ENCODE measurements around the gene PPFIBP1. TPM values are rescaled to one million over a fixed set of nuclear protein-coding genes. Genes with fewer than 3 reads are reported as not detected.

Gene PPFIBP1
- total RNA-seq, 2 experiments from 2014 or later = 7.3 to 9.7 TPM

- no peak overlapping the region for H3K4me3 Mint-ChIP-seq
- H3K27me3 Mint-ChIP-seq = peaks cover 19% of the 10 kb centered on the region
- peaks cover 14% of the 10 kb centered on the region for H3K4me1 Mint-ChIP-seq
- no peak for DNase-seq
- H3K9me3 Mint-ChIP-seq = no peaks in the 10 kb centered on the region
- POLR2A ChIA-PET = interaction anchor here (0.5 kb wide), 1 partner anchor 116 kb away, joined by 3 read pairs; no protein-coding TSS in a partner anchor
- no peak overlapping the region for H3K27ac Mint-ChIP-seq
- no peaks in the 10 kb centered on the region for H3K36me3 Mint-ChIP-seq (ENCODE audit: low read depth)
- CTCF ChIA-PET = no interaction called here
Observed at GRCh38 chr12:27552235-27552634, 28.2 kb downstream of the PPFIBP1 start.

- Mint-ChIP-seq H3K36me3 (ENCODE audit: low read depth) (no peaks in the 10 kb centered on the region), H3K9me3 (no peaks in the 10 kb centered on the region), H3K27me3 (peaks cover 18% of the 10 kb centered on the region), H3K27ac (no peak overlapping the region), H3K4me3 (no peak overlapping the region), H3K4me1 (peaks cover 14% of the 10 kb centered on the region)
- POLR2A ChIA-PET = no interaction called here
- DNase-seq = no peak
- CTCF ChIA-PET = no interaction called here
Observed at GRCh38 chr12:27552886-27553560, 29.0 kb downstream of the PPFIBP1 start.

GRCh38 chr12:27553941-27554340, 29.9 kb downstream of the PPFIBP1 start:
- CTCF ChIA-PET = no interaction called here
- Mint-ChIP-seq H3K27me3 (peaks cover 16% of the 10 kb centered on the region), H3K36me3 (ENCODE audit: low read depth) (no peaks in the 10 kb centered on the region), H3K4me1 (peaks cover 14% of the 10 kb centered on the region), H3K4me3 (no peak overlapping the region), H3K27ac (no peak overlapping the region), H3K9me3 (no peaks in the 10 kb centered on the region)
- DNase-seq = no peak
- POLR2A ChIA-PET = no interaction called here

GRCh38 chr12:27554421-27555186, 30.6 kb downstream of the PPFIBP1 start:
- POLR2A ChIA-PET = no interaction called here
- H3K36me3 Mint-ChIP-seq (ENCODE audit: low read depth) = no peaks in the 10 kb centered on the region
- DNase-seq = no peak
- no peaks in the 10 kb centered on the region for H3K9me3 Mint-ChIP-seq
- peaks cover 14% of the 10 kb centered on the region for H3K4me1 Mint-ChIP-seq
- no peak overlapping the region for H3K27ac Mint-ChIP-seq
- peaks cover 16% of the 10 kb centered on the region for H3K27me3 Mint-ChIP-seq
- CTCF ChIA-PET = no interaction called here
- H3K4me3 Mint-ChIP-seq = no peak overlapping the region

GRCh38 chr12:27555361-27555760, 31.4 kb downstream of the PPFIBP1 start:
- Mint-ChIP-seq H3K27ac (no peak overlapping the region), H3K9me3 (no peaks in the 10 kb centered on the region), H3K27me3 (peaks cover 19% of the 10 kb centered on the region), H3K4me1 (peaks cover 14% of the 10 kb centered on the region), H3K36me3 (ENCODE audit: low read depth) (no peaks in the 10 kb centered on the region), H3K4me3 (no peak overlapping the region)
- POLR2A ChIA-PET = no interaction called here
- CTCF ChIA-PET = no interaction called here
- no peak for DNase-seq

GRCh38 chr12:27555925-27556778, 32.1 kb downstream of the PPFIBP1 start:
- Mint-ChIP-seq H3K4me1 (peaks cover 14% of the 10 kb centered on the region), H3K27me3 (peaks cover 21% of the 10 kb centered on the region), H3K27ac (no peak overlapping the region), H3K4me3 (no peak overlapping the region), H3K36me3 (ENCODE audit: low read depth) (no peaks in the 10 kb centered on the region), H3K9me3 (no peaks in the 10 kb centered on the region)
- DNase-seq = no peak
- POLR2A ChIA-PET = no interaction called here
- CTCF ChIA-PET = interaction anchor here (0.5 kb wide), 1 partner anchor 115 kb away, joined by 4 read pairs; no protein-coding TSS in a partner anchor

- ChIA-PET POLR2A (no interaction called here), CTCF (no interaction called here)
- Mint-ChIP-seq H3K4me1 (peaks cover 13% of the 10 kb centered on the region), H3K27ac (no peak overlapping the region), H3K9me3 (no peaks in the 10 kb centered on the region), H3K27me3 (peaks cover 17% of the 10 kb centered on the region), H3K4me3 (no peak overlapping the region), H3K36me3 (ENCODE audit: low read depth) (no peaks in the 10 kb centered on the region)
- DNase-seq = no peak
Observed at GRCh38 chr12:27560126-27560525, 36.1 kb downstream of the PPFIBP1 start.

- Mint-ChIP-seq H3K4me3 (no peak overlapping the region), H3K27ac (no peak overlapping the region), H3K36me3 (ENCODE audit: low read depth) (no peaks in the 10 kb centered on the region), H3K4me1 (no peaks in the 10 kb centered on the region), H3K9me3 (no peaks in the 10 kb centered on the region), H3K27me3 (peaks cover 16% of the 10 kb centered on the region)
- no peak for DNase-seq
- ChIA-PET POLR2A (no interaction called here), CTCF (no interaction called here)
Observed at GRCh38 chr12:27561535-27562350, 37.7 kb downstream of the PPFIBP1 start.

- Mint-ChIP-seq H3K36me3 (ENCODE audit: low read depth) (no peaks in the 10 kb centered on the region), H3K9me3 (no peaks in the 10 kb centered on the region), H3K27ac (no peak overlapping the region), H3K4me1 (no peaks in the 10 kb centered on the region), H3K27me3 (peaks cover 25% of the 10 kb centered on the region), H3K4me3 (no peak overlapping the region)
- no peak for DNase-seq
- ChIA-PET CTCF (no interaction called here), POLR2A (no interaction called here)
Observed at GRCh38 chr12:27564612-27565213, 40.7 kb downstream of the PPFIBP1 start.

- ChIA-PET CTCF (interaction anchor here (0.6 kb wide), 1 partner anchor 133 kb away, joined by 3 read pairs; no protein-coding TSS in a partner anchor), POLR2A (no interaction called here)
- DNase-seq = no peak
- Mint-ChIP-seq H3K4me1 (no peaks in the 10 kb centered on the region), H3K36me3 (ENCODE audit: low read depth) (no peaks in the 10 kb centered on the region), H3K4me3 (no peak overlapping the region), H3K27me3 (peaks cover 22% of the 10 kb centered on the region), H3K9me3 (no peaks in the 10 kb centered on the region), H3K27ac (no peak overlapping the region)
Observed at GRCh38 chr12:27566159-27566558, 42.2 kb downstream of the PPFIBP1 start.

- H3K36me3 Mint-ChIP-seq (ENCODE audit: low read depth) = no peaks in the 10 kb centered on the region
- CTCF ChIA-PET = no interaction called here
- H3K27me3 Mint-ChIP-seq = peaks cover 20% of the 10 kb centered on the region
- no peaks in the 10 kb centered on the region for H3K4me1 Mint-ChIP-seq
- no peak overlapping the region for H3K4me3 Mint-ChIP-seq
- POLR2A ChIA-PET = no interaction called here
- H3K9me3 Mint-ChIP-seq = no peaks in the 10 kb centered on the region
- DNase-seq = no peak
- H3K27ac Mint-ChIP-seq = no peak overlapping the region
Observed at GRCh38 chr12:27566626-27567025, 42.6 kb downstream of the PPFIBP1 start.

- H3K27me3 Mint-ChIP-seq = peaks cover 10% of the 10 kb centered on the region
- no peaks in the 10 kb centered on the region for H3K9me3 Mint-ChIP-seq
- CTCF ChIA-PET = no interaction called here
- POLR2A ChIA-PET = no interaction called here
- DNase-seq = no peak
- H3K27ac Mint-ChIP-seq = no peak overlapping the region
- no peak overlapping the region for H3K4me3 Mint-ChIP-seq
- H3K4me1 Mint-ChIP-seq = no peaks in the 10 kb centered on the region
- no peaks in the 10 kb centered on the region for H3K36me3 Mint-ChIP-seq (ENCODE audit: low read depth)
Observed at GRCh38 chr12:27571463-27571862, 47.5 kb downstream of the PPFIBP1 start.
